Amniotic epithelial cell (primary cell): Measurements from ENCODE around the gene COL9A1.

ENCODE experiments used
- DNase-seq: peaks from one replicate; pipeline ENCODE4 v3.0.0-alpha.2; 2010; ENCODE audit warnings: low read depth

COL9A1 gene

DNA sequence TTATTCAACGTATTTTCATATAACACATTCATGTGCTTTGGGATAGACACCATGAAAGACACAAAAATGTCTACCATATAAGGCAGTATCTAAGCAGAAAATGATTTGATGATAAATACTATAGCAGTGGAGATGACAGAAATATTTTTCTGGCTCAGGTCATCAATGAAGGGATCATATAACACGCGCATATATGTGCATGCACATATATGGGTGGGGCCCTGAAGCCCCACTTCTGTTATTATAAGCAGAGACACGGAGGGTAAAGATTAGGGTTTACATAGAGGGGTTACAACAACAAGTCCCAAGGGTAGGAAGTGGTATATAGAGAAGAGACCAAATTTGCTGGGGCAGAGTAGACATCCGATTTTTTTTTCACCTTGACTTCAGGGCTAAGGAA lies 16.0 kb downstream of the COL9A1 start:
- DNase-seq = no peak

DNA sequence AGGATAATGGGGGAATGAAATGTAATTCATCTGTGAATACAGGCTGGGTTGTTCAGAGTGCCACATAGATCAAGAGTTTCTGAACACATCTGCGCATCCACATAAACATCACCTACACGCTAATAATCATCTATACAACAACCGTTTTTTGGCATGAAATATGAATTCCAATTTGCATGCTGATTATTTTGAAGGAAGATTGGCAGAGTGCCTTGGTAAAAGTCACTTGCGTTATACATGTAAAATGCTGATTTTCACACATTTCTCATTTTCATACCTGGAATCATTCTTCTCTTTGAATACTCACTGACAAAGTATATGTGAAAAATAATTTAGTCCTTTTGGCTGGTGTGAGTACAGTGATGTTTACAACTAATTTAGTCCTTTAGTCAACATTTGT lies 17.7 kb downstream of the COL9A1 start:
- DNase-seq = no peak

DNA sequence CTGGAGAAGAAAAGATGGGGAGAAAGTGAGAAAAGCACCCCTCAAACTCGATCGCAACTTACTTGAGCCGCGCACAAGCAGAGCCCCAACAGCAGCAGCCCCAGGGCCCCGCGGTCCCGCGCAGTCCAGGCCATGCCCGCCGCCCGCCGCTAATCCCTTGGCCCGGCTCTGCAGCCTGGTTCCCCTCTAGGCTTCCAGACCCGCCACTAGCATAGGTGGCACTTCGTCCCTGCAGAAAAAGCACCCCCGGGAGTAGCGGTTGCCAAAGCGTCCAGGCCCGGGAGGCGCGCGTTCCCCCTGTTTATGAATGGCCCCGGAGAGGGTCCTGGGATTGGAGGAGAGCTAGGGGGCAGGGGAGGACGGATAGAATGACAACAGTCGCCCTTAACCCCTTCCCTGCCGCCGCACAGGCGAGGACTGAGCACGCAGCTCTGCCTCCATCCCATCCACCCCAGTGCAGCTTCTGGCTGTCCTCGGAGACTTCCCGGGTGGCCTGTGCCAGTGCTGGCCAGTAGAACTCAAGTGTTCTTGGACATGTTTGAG lies 19.9 kb downstream of the COL9A1 start:
- DNase-seq = no peak

DNA sequence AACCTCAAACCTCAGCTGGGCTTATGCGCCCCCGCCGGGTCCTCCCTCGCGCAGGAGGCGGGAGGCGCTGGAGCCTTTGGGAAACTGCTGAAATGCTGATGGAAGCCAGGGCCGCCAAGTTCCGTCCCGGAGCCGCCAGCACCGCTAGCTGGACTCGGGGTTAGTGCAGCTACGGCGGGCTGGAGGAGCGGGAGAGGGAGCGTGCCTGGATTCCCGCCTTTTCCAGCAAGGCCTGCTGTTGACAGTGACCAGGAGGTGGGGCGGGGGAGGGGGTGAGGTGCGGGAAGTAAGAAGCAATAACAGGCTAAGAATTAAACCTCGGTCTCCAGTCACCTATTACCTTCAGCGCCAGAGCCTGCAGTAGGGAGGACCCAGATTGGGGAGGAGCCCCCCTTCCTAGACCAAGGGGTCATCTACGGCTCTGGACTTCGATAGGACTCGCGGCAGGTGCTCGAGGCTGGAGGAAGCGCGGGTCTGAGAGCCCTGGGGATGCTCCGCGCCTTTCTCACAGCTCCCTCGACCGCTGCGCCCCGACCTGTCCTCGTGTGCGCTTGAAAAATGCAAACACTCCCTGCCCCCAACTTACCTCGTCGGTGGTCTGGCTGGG lies 20.5 kb downstream of the COL9A1 start:
- DNase-seq = no peak

DNA sequence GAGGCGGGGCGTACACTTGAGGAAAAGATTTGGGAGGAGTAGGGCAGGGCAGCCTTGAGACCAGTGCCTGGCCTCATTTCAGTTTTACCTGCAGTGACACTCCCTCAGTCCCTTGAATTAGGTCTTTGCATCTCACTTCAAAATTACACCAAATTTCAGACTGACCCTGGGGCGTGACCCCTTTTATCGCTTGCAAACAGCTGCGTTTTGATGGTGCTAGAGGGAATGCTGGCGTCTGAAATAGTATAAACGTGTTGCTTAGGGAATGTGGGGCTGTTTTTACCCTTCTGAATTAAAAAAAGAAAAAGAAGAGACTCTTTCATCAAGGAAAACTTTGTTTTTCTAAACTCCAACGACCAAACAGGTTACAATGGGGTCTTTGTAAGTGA lies 21.0 kb downstream of the COL9A1 start:
- DNase-seq = no peak

DNA sequence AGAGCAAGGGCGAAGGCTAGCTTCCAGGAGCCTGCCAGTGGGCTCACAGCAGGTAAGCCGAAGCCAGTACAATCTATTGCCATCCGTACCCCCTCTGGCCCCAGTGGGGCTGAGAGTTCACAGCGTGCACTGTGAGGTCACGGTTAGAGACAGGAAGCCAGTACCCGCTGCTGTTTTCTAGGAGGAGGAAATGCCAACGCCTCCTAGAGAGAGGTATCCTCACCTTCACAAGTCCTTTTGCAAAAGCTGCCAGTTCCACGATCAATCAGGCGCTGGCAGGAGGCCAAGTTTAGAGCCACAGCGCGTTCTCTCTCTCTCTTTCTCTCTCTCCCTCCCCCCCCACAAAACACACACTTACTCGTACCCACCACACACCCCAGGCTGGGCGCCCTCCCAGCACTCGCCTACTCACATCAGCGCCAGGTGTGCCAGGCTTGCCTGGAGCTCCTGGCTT lies 22.5 kb downstream of the COL9A1 start:
- DNase-seq = no peak

DNA sequence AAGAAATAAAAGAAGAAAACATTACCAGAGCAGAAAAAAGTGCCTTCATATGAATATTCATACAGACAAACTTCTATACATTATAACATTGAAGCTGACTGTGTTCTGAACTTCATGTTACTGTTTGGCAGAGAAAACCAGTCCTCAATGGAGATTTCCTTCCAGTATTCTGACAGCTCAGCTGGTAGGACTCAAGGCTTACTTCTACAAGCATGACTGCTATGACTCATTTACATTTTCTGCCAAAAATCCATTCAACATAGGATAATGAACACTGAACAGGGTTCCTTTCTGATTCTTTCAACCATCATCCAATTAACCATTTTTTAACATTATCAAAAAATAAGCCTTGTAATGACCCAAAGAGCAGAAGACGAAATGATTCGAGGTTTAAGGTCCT lies 25.4 kb downstream of the COL9A1 start:
- peak; percentile 9 for DNase-seq

DNA sequence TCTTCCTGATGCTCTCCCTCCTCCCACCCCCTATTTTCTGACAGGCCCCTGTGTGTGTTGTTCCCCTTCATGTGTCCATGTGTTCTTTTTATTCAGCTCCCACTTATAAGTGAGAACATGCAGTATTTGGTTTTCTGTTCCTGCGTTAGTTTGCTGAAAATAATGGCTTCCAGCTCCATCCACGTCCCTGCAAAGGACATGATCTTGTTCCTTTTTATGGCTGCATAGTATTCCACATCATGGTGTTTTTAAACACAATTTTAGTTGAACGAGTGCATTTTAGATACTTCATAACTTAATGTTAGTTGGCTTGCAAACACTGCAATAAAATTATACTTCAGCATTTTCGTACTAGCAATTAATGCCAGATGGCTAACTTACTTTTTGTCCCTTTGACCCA lies 28.5 kb downstream of the COL9A1 start:
- no peak for DNase-seq

DNA sequence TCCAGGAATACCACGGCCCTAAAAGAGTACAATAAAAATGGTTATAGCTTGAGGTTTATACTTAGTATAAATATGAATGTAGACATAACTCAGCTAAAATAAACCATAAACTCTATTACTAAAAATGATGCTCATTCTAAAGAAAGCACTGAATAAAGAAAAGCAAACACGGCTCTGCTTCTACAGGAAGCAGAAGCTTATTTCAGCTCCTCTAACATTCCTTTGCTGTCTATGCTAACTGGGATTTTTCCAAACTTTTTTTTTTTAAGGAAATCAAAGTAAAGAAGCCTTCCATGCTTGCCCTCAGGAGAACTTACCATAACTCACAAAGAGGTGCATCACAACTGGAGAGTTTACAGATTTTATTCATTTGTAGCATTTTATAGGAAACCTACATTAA lies 30.8 kb downstream of the COL9A1 start:
- DNase-seq = no peak

DNA sequence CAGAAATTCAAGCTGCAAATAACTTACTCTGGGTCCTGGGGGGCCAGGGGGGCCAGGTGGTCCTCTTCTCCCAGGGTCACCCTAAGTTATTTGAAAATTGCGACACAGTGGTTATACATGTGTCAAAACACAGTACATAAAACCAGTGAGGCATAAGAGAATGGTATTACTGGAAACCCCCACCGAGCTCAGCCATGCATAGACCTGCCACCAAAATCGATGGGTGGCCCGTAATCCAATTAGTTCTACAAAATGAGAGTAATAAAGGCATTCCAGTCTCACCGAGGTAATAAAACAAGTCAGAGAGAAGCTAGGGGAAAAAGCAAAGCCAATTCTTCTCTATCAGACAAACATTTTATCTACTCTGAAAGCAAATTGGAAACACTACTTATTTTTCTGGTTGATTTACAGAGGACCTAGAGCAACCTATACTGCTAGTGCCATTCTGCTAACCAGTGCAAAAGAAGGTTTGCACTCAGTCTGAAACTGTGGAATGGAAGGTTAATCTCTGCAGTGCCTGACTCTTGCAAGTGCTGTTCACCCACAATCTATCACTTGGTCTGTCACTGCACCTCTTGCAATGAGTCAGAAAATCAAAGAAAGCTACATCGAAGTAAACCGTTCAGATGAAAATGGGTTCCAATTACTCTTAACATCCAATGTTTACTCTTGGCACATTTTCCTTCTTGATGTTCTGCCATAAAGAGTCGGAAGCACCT lies 32.4 kb downstream of the COL9A1 start:
- no peak for DNase-seq

DNA sequence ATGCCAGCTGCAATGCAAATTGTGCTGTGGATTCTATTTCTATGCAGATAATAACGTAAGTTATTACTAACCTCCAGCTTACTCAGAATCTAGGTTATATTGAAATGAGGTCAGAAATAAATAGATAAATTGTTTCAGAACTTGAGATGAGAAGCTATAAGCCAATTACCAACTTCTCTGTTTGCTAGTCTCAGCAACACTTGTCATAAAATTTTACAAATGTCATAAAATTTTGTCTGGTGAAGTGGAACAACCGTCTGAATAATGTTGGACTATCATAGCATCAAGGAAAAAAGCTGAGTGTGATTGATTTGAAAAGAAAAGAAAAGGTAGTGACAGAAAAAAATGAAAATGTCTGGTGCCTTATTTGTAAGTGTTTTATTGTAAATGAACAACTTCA lies 36.7 kb downstream of the COL9A1 start:
- DNase-seq = no peak

DNA sequence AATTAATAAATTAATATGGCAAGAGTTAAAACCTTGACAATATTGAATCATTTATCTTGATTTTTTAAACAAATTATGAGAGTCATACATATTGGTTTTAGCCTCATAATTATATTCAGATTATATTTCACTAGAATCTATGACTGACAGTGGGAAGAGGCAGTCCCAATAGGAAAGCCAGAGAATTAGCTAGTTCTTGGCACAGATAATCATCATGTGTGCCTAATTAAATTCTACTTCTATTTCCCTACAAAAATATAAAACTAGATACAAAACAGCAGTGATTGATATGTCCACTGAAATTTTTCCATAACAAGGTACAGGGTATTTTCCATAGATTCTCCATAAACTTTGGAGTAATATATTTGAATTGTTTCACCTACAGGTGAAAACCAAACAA lies 38.6 kb downstream of the COL9A1 start:
- no peak for DNase-seq

DNA sequence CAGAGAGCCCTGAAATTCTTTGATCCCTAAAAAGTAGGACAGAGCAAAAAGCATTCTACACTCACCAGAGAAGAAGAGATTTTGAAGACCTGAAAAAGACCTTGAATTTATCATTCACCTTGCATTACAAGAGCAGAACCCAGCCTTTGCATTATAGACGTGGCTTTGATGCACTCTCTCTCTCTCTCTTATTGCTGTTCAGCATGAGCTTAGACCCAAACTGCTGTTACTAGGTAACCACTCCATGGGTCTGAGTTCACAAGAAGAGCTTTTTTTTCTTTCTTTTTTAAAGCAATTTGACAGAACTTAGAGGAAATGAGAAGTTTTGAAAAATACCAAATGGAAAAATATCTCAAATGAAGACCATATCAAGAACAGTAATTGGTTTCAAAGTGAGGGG lies 44.4 kb downstream of the COL9A1 start:
- no peak for DNase-seq

DNA sequence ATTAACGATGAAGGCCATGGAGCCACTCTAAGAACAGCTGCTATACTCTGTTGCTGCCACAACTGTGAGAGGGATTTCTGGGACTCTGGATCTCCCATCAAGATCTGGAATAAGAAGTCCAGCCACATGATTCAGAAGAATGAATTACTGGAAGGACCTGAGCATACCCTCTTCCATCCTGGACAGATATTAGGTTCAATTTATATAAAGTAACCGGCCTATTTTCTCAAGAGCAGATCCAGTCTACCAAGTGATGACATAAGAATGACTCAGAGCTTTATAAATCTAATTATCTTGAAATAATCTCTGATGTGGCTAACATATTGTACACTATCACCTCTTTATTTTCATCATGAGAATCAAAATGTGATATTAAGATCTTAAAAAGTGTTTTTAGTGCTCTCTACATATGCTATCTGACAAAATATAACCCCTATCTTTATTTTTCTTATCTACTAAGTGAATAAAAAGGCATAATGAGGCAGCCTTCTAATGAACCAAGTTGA lies 45.1 kb downstream of the COL9A1 start:
- DNase-seq = no peak

DNA sequence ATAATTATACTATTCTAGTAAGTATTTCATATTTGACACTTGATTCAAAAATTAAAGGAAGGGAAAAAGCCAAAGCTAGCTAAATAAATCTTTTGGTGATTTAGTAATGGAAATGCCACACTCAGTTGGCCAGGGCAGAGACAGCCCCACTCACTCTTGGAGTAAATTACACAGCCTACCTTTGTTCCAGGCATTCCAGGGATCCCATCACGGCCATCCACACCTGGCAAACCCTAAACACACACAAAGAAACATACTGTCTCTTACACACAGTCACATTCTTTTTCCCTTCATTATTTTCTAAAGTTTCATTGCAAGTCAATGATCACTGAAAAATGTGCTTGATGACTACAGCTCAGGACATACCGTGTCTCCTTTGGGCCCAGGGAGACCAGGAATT lies 48.1 kb downstream of the COL9A1 start:
- no peak for DNase-seq

DNA sequence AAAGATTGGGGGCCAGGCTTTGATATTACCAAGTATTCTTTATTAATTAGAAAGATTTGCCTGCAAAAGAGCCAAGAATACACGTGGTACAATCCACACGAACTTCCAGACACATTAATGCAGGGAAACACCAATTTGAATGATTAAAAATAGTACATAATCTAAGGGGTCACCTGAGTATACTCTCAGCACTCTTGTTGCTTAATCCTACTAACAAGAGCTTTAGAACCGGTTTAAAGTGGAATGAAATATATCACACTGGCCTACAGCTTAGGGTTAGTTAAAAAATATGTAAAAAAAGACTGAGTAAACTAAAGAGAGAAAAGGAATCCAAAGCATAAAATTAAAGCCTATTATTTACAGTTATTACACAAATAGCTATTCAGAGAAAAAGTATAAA lies 49.0 kb downstream of the COL9A1 start:
- no peak for DNase-seq

DNA sequence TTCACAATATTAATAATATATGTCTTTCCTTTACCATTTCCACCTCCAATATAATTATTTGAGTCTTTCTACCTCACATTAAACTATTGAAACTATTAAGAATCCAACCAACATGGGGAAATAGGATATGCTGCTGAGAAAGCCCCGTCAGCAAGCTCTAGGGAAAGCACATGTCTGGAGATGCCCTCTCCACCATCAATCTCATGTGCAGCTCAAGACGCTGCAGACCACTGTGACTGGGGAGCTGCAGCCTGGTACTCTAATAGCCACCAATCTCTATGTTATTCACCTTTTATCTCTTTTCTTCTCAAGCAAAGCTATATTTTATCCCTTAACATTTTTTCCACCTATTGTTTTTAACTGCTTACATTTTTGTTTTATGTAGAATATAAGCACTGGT lies 50.3 kb downstream of the COL9A1 start:
- no peak for DNase-seq

DNA sequence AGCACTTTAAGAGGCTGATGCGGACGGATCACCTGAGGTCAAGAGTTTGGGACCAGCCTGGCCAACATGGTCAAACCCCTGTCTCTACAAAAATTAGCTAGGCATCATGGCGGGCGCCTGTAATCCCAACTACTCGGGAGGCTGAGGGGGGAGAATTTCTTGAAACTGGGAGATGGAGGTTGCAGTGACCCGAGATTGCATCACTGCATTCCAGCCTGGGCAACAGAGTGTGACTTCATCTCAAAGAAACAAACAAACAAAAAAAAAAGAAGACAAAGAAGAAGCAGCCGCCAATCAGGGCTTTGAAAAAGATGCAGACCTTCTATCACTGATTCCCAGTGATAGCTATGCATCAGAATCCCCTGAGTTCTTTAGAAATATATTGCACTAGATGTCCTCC lies 56.8 kb downstream of the COL9A1 start:
- DNase-seq = no peak

DNA sequence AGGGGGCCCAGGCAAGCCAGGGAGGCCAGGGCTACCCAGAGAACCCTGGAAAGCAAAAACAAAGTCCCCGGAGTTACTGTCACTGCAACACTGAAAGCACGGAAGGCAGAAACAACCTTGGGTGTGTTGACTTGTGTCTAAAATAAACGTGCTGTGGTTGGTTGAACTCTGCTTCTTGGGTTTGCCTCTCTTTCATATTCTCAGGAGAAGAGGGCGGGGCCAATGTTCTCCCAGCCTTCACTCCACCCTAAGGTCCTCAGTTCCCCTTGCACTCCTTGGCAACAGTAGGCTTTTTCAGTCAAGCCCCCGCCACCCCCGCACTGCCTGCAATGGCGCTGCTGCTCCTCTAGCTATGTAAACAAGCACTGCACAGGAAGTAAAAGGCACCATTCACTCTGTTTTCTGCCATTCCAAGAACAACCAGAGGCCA lies 60.9 kb downstream of the COL9A1 start:
- no peak for DNase-seq

DNA sequence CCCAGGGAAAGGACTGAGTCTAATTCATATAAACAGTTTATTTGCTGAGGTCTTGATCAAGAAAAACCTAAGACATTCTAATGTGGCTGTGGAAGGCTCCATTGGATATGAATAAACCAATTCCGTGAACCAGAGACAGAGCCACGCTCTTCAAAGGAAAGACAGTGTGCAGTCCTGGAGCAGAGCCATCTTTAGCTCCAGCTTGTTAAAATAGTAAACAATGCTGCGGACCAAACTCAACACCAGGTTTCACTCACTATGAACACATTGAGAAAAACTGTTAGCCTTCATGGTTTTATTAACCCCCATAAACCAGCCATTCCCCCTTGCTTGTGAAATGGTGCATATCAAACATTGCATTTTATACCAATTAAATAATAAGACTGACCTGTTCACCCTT lies 61.9 kb downstream of the COL9A1 start:
- no peak for DNase-seq

DNA sequence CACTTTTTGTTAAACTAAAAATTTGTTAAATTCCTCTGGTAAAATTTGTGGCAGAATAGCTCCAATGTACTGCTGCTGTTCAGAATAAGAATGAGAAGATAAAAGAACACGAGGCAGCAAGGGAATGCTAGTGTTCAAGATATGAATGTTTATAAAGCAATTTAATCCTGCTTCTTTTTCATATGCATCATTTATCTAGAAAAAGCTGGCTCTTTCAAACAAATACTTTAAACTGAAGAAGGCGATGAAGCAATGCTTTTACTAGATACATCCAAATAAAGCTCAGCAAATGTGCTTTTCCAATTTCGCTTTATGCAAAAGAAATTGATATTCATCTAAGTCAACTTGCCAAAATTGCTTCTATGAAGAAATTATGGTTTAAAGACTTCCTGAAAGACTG lies 66.5 kb downstream of the COL9A1 start:
- no peak for DNase-seq

DNA sequence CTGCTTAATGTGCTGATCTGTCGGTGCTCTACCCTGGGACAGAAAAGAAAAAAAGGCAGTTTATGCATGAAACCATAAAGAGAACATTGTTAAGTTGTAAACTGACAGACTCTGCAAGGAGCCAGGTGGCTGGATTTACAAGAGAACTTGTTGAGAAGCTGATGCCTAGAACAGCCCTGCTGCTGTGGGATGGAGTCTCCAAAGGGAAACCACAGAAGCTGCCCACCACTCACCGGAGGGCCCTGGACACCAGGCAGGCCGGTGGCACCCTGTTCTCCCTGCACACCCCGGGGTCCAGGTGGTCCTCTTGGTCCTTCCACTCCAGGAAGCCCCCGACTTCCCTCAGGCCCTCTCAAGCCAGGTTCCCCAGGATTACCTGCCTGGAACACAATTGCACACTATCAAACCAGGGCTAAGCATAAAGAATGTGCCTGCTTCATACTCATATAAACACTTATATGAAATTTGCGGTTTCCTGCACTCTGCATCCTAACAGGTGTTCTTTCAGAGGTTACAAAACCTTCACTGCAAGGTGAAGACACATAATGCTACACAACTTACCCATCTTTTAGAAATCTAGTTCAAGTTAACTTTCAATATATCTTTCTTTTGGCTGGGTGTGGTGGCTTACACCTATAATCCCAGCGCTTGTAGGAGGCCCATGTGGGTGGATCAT lies 68.2 kb downstream of the COL9A1 start:
- no peak for DNase-seq

DNA sequence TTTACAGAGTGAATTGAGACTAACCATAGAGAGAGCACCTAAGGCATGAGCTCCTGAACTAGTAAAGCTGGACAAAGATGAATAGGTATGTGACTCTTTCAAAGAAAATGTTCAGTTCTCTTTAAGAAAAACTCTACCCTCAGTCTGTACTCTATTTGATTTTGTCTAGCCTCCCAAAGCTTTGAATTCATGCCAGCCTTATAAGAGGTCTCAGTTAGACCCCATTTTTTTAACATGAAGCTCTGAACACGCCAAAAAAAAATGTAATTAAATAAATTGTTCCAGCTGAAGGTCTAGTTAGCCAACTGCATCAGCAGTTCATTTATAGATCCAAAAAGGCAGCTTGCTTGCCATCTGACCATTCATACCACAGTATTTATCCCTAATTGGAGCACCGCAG lies 71.6 kb downstream of the COL9A1 start:
- no peak for DNase-seq
